GM19463 (cell line): ENCODE measurements around the gene ETAA1.

Source experiments
- ATAC-seq: cut with Tn5 transposase; IDR thresholded peaks from one replicate; pipeline ENCODE4 v1.9.1; 2021; ENCODE audit warnings: mild to moderate bottlenecking, moderate library complexity; ENCODE audit not compliant: unreplicated experiment

ETAA1 gene

GRCh38 chr2:67437114-67437513, 40.0 kb downstream of the ETAA1 start:
- no peak for ATAC-seq

DNA sequence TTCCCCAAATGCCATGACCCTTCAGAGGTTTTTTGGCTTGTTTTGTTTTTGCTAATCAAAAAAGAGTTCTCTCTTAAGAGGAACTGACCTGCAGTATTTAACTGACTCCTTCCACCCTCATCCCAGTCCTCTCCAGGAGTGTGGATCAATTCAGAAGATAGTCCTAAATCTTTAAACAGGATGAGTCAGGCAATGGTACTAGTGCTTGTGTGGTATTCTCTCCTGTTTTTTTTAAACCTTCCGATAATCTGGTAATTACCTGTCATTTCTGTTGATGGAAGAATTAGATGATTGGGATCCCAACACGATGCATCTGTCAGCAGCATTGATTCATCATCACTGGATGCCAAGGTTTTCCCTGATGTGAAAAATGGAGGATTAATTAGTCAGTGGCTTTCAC, 41.2 kb downstream of the ETAA1 start:
- no peak for ATAC-seq

DNA sequence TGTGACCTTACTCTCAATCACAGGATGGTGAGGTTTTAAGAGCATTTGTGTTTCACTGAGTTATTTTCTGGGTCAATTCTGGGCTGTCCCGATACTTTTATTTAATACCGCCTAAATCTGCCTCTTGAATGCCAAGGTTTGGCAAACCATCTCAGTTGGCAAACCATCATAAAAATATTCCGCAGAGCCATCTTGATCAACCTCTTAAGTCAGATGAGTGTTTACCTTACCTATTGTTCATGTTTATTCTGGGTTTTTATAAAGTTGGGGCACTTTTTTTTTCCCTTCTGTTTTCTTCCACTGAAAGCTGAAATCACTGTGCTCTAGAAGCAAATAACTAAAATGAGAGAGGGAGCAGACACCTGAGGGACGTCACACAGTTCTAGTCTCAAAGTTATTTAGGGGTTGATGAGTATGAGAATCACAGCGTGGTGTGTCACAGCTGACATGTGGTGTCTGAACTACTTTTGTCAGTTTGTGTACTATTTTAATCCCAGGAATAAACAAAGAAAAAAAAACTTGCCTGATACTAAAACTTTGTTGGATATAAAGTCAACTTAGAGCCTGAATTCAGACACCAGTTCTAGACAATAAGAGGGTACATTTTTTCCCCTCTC, 48.6 kb downstream of the ETAA1 start:
- no peak for ATAC-seq

DNA sequence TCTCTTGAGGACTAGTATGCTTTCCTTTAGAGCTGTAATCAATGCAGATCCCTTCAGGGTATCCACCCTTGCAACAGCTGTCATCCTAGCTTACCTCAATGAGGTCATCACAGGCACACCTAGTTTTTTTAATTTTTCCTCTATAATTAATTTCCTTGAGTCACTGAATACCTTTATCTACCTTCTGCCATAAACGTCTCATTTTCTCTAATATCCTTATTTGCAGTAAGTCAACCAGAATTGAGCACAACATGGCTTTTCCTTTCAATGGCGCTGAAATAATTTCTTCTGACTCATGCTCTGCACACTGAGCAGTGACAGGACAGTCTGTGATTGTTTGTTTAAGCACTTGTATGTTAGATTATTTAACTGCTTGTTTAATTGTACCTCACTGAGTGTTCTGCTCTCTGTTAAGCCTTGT, 49.4 kb downstream of the ETAA1 start:
- no peak for ATAC-seq

- ATAC-seq = no peak
Measured at GRCh38 chr2:67448648-67449047, 51.5 kb downstream of the ETAA1 start.

- no peak for ATAC-seq
Measured at GRCh38 chr2:67451086-67451832, 54.1 kb downstream of the ETAA1 start.

GRCh38 chr2:67453310-67453709, 56.2 kb downstream of the ETAA1 start:
- ATAC-seq = no peak

DNA sequence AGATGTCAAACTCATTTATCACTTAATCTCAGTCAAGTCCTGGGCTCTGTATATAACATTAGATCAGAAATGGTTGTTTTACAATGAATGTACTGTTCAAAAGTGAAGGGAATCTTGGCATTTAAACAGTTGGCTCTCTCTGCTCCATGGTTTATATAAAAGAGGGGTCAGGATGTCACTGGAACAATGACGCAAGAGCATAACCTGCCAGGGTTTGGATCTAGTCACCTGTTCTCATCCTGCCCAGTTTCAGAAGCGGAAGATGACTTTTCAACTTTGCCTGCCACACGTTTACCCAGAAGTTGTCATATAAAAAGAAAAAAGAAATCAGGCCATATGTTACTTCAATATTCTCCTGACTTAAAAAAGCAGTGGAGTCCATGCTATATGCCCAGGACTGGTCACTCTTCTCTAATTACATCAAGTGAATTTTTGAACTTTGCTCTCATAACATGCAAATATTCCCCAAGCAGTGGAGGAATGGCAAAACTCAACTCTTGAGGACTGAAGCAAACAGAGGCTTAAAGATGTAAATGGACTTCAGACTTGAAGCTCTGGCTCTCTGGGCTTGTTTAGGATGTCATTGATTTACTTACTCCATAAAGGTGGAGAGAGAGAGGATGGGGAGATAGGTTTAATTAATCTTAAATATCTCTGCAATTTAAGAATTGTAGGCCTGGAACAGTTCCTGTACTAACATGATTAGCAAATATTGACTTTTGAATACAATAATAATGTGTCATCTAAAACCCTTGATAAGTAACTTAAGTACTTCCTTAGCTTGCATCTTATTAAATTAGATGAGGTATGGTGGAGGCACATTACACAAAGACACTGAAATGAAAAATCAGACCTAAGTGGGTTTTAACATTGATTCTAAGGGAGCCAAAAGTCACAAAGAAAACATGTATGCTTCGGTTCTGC, 58.3 kb downstream of the ETAA1 start:
- ATAC-seq = no peak

GRCh38 chr2:67456428-67456827, 59.3 kb downstream of the ETAA1 start:
- no peak for ATAC-seq

- ATAC-seq = no peak
Measured at GRCh38 chr2:67457699-67458098, 60.6 kb downstream of the ETAA1 start.

GRCh38 chr2:67459761-67460160, 62.6 kb downstream of the ETAA1 start:
- no peak for ATAC-seq
